Activated naive CD4-positive, alpha-beta T cell (primary cell): ENCODE data around the gene CFAP58.

ENCODE experiments used
- DNase-seq, 4 experiments: peaks; one replicate each; lab custom pipeline; 2025; lab: John Stamatoyannopoulos, UW

Gene CFAP58

DNA sequence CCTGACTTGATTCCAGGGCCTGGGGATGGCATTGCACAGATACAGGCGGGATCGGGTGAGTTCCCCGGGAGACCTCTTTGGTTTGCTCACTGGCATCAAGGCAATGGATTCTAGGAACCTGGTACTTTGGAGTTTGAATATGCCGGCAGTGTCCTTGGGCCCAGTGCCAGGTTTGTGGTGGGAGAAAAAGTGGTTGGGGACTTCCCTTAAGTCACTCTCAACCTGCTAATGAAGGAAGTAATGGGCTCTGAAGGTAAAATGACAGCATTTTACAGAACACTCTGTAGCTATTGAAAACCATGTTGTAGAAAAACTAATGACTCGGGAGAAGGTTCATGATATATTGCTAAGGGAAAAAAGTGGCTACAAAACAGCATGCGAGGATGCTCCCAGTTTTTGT, 129.9 kb downstream of the CFAP58 start:
- DNase-seq, result no peak

DNA sequence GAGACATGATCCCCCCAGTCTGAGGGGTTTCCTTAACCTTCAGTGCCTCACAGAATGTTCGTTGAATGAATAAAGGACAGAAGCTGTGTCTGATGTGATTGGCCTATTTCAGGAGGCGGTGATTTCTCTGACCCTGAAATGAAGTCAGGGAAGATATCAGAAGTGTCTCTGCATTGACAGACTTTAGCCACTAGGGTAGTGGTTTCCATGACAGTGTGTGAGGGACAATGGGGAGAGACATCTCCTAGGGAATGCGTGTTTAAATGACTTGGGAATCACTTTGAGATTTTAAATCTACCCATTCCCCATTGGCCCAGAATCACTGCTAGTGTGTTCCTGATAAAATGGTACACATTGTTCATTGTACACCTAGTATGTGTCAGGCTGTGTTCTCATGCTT, 132.0 kb downstream of the CFAP58 start:
- DNase-seq, result no peak

DNA sequence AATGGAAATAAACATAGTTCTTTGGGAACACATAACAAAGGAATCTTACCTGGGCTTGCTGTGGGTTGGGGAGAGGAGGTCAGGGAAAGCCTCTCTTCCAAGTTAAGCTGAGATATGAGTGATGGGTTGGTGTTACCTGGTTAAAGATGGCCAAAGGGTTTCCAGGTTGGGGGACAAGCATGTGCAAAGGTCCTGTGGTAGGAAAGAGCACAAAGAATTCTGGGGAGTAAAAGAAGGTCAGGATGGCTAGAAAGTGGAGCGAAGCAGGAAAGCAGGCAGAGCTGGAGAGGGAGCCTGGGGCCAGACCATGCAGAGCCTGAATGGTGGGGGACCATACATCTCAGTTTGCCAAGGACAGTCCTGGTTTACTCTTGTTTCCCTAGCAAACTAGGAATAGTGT, 133.2 kb downstream of the CFAP58 start:
- no peak for DNase-seq

DNA sequence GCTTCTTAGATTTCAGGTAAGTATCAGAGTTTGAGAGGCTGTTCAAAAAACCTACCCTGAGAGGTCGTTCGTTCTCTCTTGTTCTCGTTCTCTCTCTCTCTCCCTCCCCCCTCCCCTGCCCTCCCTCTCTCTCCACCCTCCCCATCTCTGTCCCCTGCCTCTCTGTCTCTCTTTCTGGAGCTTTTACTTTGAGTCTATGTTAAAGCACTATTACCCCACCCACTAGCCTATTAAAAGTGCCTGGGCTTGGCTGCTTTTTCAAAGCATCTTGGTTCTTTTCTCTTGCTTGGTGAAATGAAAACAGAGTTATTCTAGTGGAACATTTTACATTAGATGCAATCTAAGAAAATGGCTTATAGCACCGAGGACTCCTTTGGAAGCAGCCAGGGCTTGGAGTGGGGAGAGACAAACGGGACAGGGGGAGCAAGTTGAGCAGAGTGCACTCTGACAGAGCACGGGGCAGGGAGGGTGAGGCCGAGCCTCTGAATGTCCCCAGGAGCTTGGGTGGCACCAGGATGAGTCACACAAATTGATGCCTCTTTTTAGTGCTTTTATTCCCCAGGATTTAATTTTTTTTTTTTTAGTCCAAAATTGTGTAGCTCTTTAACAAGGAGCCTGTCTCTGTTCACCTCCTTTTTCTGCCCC, 134.3 kb downstream of the CFAP58 start:
- no peak for DNase-seq

DNA sequence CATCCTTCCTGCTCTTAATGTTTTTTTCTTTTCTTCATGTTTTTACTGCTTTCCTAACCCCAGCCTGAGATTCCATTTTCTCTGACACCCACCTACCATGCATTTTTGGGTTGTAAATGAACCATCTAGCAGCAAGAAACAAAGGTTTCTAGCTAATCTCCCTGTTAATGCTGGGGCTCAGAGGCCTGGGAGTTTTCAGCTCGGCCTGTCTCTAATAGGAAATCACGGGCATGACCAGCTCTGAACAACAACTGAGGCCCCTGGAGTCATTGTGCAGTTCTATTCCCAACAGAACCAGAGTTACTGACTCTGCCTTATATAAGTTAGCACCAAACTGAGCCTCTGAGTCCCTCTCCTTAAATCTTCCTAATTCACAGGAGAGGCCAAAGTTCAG, 134.8 kb downstream of the CFAP58 start:
- DNase-seq, result no peak

DNA sequence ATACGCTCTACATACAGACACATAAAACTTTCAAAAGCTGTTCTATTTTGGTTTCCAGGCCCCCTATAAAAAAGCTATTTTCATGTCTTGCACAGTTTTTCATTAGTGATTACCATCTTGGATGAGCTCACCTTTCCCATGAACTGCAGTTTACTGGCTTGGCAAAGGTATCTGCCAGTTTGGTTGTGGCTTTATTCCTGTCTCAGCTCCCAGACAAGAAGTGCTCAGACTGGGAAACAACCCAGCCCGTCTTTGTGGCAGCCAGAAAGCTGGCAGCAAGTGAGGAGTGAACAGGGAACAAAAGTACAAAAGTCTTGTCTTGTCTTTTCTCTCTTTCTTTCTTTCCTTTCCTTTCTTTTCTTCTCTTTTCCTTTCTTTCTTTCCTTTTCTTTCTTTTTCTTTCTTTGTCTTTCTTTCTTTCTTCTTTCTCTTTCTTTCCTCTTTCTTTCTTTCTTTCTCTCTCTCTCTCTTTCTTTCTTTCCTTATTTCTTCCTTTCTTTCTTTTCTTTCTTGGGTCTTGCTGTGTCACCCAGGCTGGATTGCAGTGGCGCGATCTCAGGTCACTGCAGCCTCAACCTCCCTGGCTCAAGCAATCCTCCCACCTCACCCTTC, 138.8 kb downstream of the CFAP58 start:
- no peak for DNase-seq

DNA sequence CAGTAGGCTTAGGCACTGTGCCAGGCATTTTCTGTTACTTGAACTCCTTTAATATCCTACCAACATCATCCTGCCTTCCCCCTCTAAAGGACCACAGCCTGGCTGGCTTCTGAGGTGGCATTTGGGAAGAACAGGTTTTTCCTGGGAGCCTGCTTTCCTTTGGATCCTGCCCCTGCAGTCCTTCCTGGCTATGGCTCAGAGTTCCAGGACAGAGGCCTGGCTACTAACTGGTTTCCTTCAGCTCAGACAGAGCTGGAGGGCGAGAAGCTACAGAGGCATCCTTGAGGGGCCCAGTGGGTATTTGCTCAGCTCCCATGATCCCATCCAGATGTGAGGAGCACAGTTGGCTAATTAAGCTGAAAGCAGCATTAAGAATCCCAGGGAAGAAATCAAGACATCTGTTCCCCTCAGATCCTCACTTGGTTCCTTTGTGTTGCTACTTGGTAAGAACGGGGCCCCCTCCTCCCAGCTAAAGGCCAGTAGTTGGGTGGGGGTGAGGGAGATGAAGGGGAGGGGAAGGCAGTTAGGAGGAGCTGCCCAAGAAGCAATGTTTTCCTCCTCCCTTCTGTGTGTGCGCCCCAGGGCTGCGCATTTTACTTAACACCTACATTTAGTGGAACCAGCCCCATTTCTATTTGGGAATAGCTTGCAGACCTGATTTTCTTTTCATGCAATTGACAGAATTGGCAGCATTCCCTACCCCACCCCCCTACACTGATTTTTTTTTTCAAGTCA, 144.9 kb downstream of the CFAP58 start:
- DNase-seq, result no peak

DNA sequence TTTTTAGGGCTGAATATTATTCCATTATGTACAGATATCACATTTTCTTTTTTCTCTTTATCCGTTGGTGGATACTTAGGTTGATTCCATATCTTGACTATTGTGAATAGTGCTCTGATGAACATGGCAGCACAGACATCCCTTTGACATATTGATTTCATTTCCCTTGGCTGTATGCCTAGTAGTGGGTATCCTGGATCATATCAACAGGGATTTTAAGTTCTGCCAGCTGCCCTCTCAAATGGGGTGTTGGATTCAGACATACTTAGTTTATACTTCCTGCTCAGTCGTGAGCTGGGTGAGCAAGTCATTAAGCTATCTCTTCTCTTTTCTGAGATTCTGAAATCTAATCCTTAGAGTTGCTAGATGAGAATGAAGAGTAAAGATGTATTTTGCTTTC, 147.8 kb downstream of the CFAP58 start:
- no peak for DNase-seq

DNA sequence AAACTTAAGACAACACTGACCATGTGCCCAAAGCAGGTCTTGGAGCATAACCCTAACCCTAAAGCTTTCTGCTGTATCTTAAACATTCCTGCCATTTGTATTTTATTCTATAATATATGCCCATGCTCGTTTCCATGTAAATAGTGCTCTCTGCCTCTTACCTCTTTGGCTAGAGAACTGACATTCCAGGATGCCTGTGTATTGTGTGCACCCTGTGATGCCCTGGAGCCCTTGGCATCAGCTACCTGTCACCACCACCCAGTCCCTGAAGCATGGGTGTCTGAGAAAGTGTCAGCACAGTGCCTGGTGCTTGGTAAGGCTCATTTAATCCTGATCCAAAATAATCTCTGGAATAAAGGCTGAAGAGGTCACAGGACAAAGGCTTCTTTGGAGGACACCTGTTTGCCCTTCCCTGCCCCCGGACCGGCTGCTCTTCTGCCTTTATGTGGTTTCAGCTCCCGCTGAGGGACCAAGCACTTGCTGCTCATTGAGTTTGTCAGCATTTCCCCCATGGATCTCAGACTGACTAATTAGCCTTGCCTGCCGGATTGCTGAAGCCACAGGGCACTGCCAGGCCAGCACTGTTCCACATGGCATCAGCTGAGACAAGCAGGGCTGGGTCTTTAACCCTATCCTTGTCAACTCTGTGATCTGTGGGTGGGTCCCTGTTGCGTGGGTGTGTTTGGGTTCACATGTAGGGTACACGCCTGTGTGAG, 148.4 kb downstream of the CFAP58 start:
- DNase-seq, result no peak

DNA sequence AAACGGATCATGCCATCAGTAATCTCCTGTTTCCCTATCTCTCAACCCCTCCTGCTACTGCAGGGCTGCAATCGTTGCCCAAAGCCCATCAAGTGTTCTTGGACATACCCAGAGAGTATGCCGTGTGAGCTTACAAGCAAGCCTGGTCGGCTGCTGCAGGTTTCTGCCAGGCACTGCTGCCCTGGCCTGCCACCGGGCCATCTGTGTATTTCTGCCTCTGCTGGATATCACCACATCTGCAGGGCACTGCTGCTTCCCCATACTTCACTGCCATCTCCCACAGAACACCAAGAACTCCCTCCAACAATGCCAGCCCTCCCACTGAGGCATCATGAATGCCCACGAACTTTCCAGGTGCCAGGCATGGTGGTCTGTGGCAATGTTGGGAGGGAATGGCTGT, 149.3 kb downstream of the CFAP58 start:
- DNase-seq, result no peak
